ENCODE results near the gene TNFSF8.

GRCh38 chr9:114893221-114894010 is 37.0 kb downstream of the TNFSF8 start:
- TF ChIP-seq POLR2AphosphoS5 (IDR thresholded peaks at IDR 0.05) (no peak), CTCF (IDR thresholded peaks at IDR 0.05; ENCODE audit: poor library complexity, severe bottlenecking) (no peak), EZH2 (IDR thresholded peaks at IDR 0.05; ENCODE audit: borderline replicate concordance, insufficient read depth, low read length, poor library complexity, severe bottlenecking) (no peak), RAD21 (conservative IDR thresholded peaks at IDR 0.05) (no peak)

Measured in neural cell (in vitro differentiated cells).